Effector memory CD4-positive, alpha-beta T cell (primary cell): ENCODE results near the gene NEAT1.

Source experiments
- DNase-seq, 3 donors: peaks; one replicate each; pipeline ENCODE4 v3.0.0-alpha.2; 2020
- H3K27ac ChIP-seq: 2 replicates; pipeline ENCODE4 v1.7.0; 2013; ENCODE audit warnings: mild to moderate bottlenecking, low read length, moderate library complexity; ENCODE audit not compliant: insufficient read depth, poor library complexity, severe bottlenecking
- H3K27me3 ChIP-seq: replicated peaks from 2 replicates; pipeline ENCODE4 v1.7.0; 2013; ENCODE audit warnings: mild to moderate bottlenecking, low read length; ENCODE audit not compliant: insufficient read depth, control insufficient read depth, poor library complexity, severe bottlenecking
- H3K36me3 ChIP-seq: 2 replicates; pipeline ENCODE4 v1.7.0; 2013; ENCODE audit warnings: mild to moderate bottlenecking, low read length, moderate library complexity; ENCODE audit not compliant: control insufficient read depth, insufficient read depth
- H3K4me1 ChIP-seq: 2 replicates; pipeline ENCODE4 v1.7.0; 2013; ENCODE audit warnings: low read length, mild to moderate bottlenecking; ENCODE audit not compliant: control insufficient read depth, insufficient read depth, poor library complexity, severe bottlenecking
- H3K4me3 ChIP-seq: 2 replicates; pipeline ENCODE4 v1.7.0; 2013; ENCODE audit warnings: low read length, low read depth, mild to moderate bottlenecking; ENCODE audit not compliant: insufficient read depth, poor library complexity, severe bottlenecking
- H3K9me3 ChIP-seq: 2 replicates; pipeline ENCODE4 v1.7.0; 2013; ENCODE audit warnings: mild to moderate bottlenecking, low read length, moderate library complexity; ENCODE audit not compliant: control insufficient read depth

Gene NEAT1

GRCh38 chr11:65482306-65482850 is 59.8 kb downstream of the NEAT1 start:
- H3K4me1 ChIP-seq: no peaks in the 10 kb centered on the region
- H3K4me3 ChIP-seq: no peak overlapping the region
- H3K9me3 ChIP-seq: no peaks in the 10 kb centered on the region
- H3K27ac ChIP-seq: no peak overlapping the region
- no peaks in the 10 kb centered on the region for H3K36me3 ChIP-seq
- no peak for DNase-seq
- H3K27me3 ChIP-seq: no peaks in the 10 kb centered on the region

- no peak overlapping the region for H3K4me3 ChIP-seq
- H3K4me1 ChIP-seq: no peaks in the 10 kb centered on the region
- no peak overlapping the region for H3K27ac ChIP-seq
- DNase-seq: no peak
- no peaks in the 10 kb centered on the region for H3K9me3 ChIP-seq
- H3K27me3 ChIP-seq: no peaks in the 10 kb centered on the region
- no peaks in the 10 kb centered on the region for H3K36me3 ChIP-seq
These were observed 63.3 kb downstream of the NEAT1 start for GRCh38 chr11:65485920-65486219.

- Histone ChIP-seq H3K36me3 (no peaks in the 10 kb centered on the region), H3K27ac (no peak overlapping the region), H3K27me3 (no peaks in the 10 kb centered on the region), H3K9me3 (no peaks in the 10 kb centered on the region), H3K4me3 (no peak overlapping the region), H3K4me1 (no peaks in the 10 kb centered on the region)
- no peak for DNase-seq
These were observed 64.2 kb downstream of the NEAT1 start for GRCh38 chr11:65486570-65487466.

GRCh38 chr11:65487467-65488272 is 65.1 kb downstream of the NEAT1 start:
- peak in 1 of 3 donors; percentile 48 for DNase-seq
- no peak overlapping the region for H3K4me3 ChIP-seq
- H3K27ac ChIP-seq: no peak overlapping the region
- no peaks in the 10 kb centered on the region for H3K27me3 ChIP-seq
- no peaks in the 10 kb centered on the region for H3K36me3 ChIP-seq
- no peaks in the 10 kb centered on the region for H3K9me3 ChIP-seq
- H3K4me1 ChIP-seq: no peaks in the 10 kb centered on the region

- H3K36me3 ChIP-seq: no peaks in the 10 kb centered on the region
- H3K27ac ChIP-seq: no peak overlapping the region
- H3K4me1 ChIP-seq: no peaks in the 10 kb centered on the region
- H3K9me3 ChIP-seq: no peaks in the 10 kb centered on the region
- no peak overlapping the region for H3K4me3 ChIP-seq
- no peaks in the 10 kb centered on the region for H3K27me3 ChIP-seq
- DNase-seq: no peak
These were observed 65.9 kb downstream of the NEAT1 start for GRCh38 chr11:65488273-65489034.

- H3K27me3 ChIP-seq: no peaks in the 10 kb centered on the region
- H3K36me3 ChIP-seq: no peaks in the 10 kb centered on the region
- no peak for DNase-seq
- H3K9me3 ChIP-seq: no peaks in the 10 kb centered on the region
- H3K4me3 ChIP-seq: no peak overlapping the region
- no peak overlapping the region for H3K27ac ChIP-seq
- H3K4me1 ChIP-seq: no peaks in the 10 kb centered on the region
These were observed 66.6 kb downstream of the NEAT1 start for GRCh38 chr11:65489035-65489705.

- Histone ChIP-seq H3K4me3 (no peak overlapping the region), H3K36me3 (no peaks in the 10 kb centered on the region), H3K27me3 (no peaks in the 10 kb centered on the region), H3K27ac (no peak overlapping the region), H3K4me1 (no peaks in the 10 kb centered on the region), H3K9me3 (no peaks in the 10 kb centered on the region)
- no peak for DNase-seq
These were observed 67.2 kb downstream of the NEAT1 start for GRCh38 chr11:65489706-65490320.

- H3K27ac ChIP-seq: no peak overlapping the region
- H3K4me1 ChIP-seq: peaks cover under 1% of the 10 kb centered on the region
- no peak overlapping the region for H3K4me3 ChIP-seq
These were observed 68.5 kb downstream of the NEAT1 start for GRCh38 chr11:65491163-65491465.

GRCh38 chr11:65491614-65492386 is 69.2 kb downstream of the NEAT1 start:
- H3K9me3 ChIP-seq: no peaks in the 10 kb centered on the region
- no peak for DNase-seq
- H3K36me3 ChIP-seq: no peaks in the 10 kb centered on the region
- H3K4me1 ChIP-seq: peaks cover 8% of the 10 kb centered on the region
- no peaks in the 10 kb centered on the region for H3K27me3 ChIP-seq
- H3K27ac ChIP-seq: no peak overlapping the region
- no peak overlapping the region for H3K4me3 ChIP-seq

More at GRCh38 chr11:65491163-65491465, 68.5 kb downstream of the NEAT1 start:
- no peaks in the 10 kb centered on the region for H3K36me3 ChIP-seq
- H3K27me3 ChIP-seq: no peaks in the 10 kb centered on the region
- H3K9me3 ChIP-seq: no peaks in the 10 kb centered on the region
- DNase-seq: no peak
